ENCODE measurements around the gene TRPM2. TPM values are rescaled to one million over a fixed set of nuclear protein-coding genes. Genes with fewer than 3 reads are reported as not detected.

The TRPM2 gene
- total and polyA plus RNA-seq, 2 donors (not counting 1 experiment from before 2014, with no cell fraction given) = not detected

DNA sequence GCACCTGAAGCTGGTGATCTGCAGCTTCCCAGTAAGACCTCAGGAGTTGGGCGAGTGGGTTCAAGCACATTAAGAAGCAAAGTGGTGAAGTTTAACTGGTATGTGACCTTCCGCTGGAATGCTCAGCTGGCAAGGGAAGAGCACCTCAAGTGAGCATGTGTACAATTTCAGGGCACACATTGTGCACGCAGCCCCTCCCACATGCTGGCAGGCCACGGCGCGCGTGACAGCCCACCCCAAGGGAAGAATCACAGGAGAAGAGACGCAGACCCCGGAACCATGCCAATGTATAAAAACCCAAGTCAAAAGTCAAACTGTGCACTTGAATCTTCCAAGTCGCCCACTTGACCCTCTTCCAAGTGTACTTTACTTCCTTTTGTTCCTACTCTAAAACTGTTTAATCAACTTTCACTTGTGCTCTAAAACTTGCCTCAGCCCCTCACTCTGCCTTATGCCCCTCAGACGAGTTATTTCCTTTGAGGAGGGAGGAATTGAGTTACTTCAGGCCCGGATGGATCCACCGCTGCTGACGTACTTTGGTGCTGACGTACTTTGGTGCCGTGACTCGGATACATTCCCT is 121.9 kb downstream of the TRPM2 start:
- Histone ChIP-seq H2AFZ (ENCODE audit: low read length) (no peak overlapping the region), H3K79me2 (ENCODE audit: control insufficient read depth, insufficient read depth, low read length) (no peaks in the 10 kb centered on the region), H3K27ac (ENCODE audit: insufficient read depth, low read length) (no peak overlapping the region), H3K27me3 (ENCODE audit: control insufficient read depth, insufficient read depth, low read length) (no peaks in the 10 kb centered on the region), H4K20me1 (ENCODE audit: control insufficient read depth, extremely low read depth, insufficient read depth, low read length) (no peaks in the 10 kb centered on the region), H3K36me3 (ENCODE audit: control insufficient read depth, insufficient read depth, low read length) (no peaks in the 10 kb centered on the region), H3K4me3 (replicated peaks in 1 of 4; ENCODE audit: control extremely low read depth in 1 of 4, insufficient read depth in 1 of 4, low read depth in 3 of 4, low read length in 4 of 4) (no peak overlapping the region), H3K4me2 (ENCODE audit: extremely low read depth, insufficient read depth, low read length) (no peak overlapping the region), H3K9ac (ENCODE audit: insufficient read depth, low read length) (no peak overlapping the region), H3K9me3 (ENCODE audit: control insufficient read depth, insufficient read depth, low read depth, low read length) (no peaks in the 10 kb centered on the region), H3K4me1 (ENCODE audit: control insufficient read depth, extremely low read depth, insufficient read depth, low read length) (no peaks in the 10 kb centered on the region)
- TF ChIP-seq CTCF (conservative IDR thresholded peaks at IDR 0.05 in 1 of 2, IDR thresholded peaks at IDR 0.05 in 1 of 2; ENCODE audit: low read depth in 1 of 2, low read length in 2 of 2) (no peak), EZH2 (IDR thresholded peaks at IDR 0.05; ENCODE audit: low read length, missing control alignments) (no peak)
- DNase-seq (ENCODE audit: low read depth in 2 of 2) = no peak

DNA sequence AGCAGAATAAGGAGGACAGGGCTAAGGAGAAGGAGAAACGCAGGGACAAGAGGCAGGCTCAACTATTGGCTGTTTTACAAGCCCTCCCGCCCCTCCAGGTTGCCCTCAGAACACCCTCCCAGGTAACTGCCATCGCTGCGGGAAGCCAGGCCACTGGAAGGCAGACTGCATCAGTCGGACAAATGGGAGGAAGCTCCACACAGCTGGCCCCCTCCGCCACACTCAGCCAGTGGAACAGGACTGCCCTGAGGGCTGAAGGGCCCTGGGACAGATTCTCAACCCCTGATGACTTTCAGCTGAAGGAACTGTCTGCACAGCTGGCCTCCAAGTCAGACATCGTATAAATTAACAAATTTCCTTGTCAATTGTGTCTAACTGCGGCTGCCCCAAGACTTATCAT is 123.7 kb downstream of the TRPM2 start:
- H3K4me1 ChIP-seq (ENCODE audit: control insufficient read depth, extremely low read depth, insufficient read depth, low read length) = no peaks in the 10 kb centered on the region
- no peak overlapping the region for H3K4me3 ChIP-seq (replicated peaks in 1 of 4; ENCODE audit: control extremely low read depth in 1 of 4, insufficient read depth in 1 of 4, low read depth in 3 of 4, low read length in 4 of 4)
- no peaks in the 10 kb centered on the region for H3K36me3 ChIP-seq (ENCODE audit: control insufficient read depth, insufficient read depth, low read length)
- H3K4me2 ChIP-seq (ENCODE audit: extremely low read depth, insufficient read depth, low read length) = no peak overlapping the region
- DNase-seq (ENCODE audit: low read depth in 2 of 2) = no peak
- TF ChIP-seq EZH2 (IDR thresholded peaks at IDR 0.05; ENCODE audit: low read length, missing control alignments) (no peak), CTCF (conservative IDR thresholded peaks at IDR 0.05 in 1 of 2, IDR thresholded peaks at IDR 0.05 in 1 of 2; ENCODE audit: low read depth in 1 of 2, low read length in 2 of 2) (no peak)
- H4K20me1 ChIP-seq (ENCODE audit: control insufficient read depth, extremely low read depth, insufficient read depth, low read length) = no peaks in the 10 kb centered on the region
- H3K27me3 ChIP-seq (ENCODE audit: control insufficient read depth, insufficient read depth, low read length) = no peaks in the 10 kb centered on the region
- H3K27ac ChIP-seq (ENCODE audit: insufficient read depth, low read length) = no peak overlapping the region
- H3K9me3 ChIP-seq (ENCODE audit: control insufficient read depth, insufficient read depth, low read depth, low read length) = no peaks in the 10 kb centered on the region
- H2AFZ ChIP-seq (ENCODE audit: low read length) = no peak overlapping the region
- no peaks in the 10 kb centered on the region for H3K79me2 ChIP-seq (ENCODE audit: control insufficient read depth, insufficient read depth, low read length)
- H3K9ac ChIP-seq (ENCODE audit: insufficient read depth, low read length) = no peak overlapping the region

GRCh38 chr21:44477712-44478111 is 124.3 kb downstream of the TRPM2 start:
- Histone ChIP-seq H3K4me1 (ENCODE audit: control insufficient read depth, extremely low read depth, insufficient read depth, low read length) (no peaks in the 10 kb centered on the region), H3K9ac (ENCODE audit: insufficient read depth, low read length) (no peak overlapping the region), H4K20me1 (ENCODE audit: control insufficient read depth, extremely low read depth, insufficient read depth, low read length) (no peaks in the 10 kb centered on the region), H3K27ac (ENCODE audit: insufficient read depth, low read length) (no peak overlapping the region), H2AFZ (ENCODE audit: low read length) (no peak overlapping the region), H3K4me3 (replicated peaks in 1 of 4; ENCODE audit: control extremely low read depth in 1 of 4, insufficient read depth in 1 of 4, low read depth in 3 of 4, low read length in 4 of 4) (no peak overlapping the region), H3K27me3 (ENCODE audit: control insufficient read depth, insufficient read depth, low read length) (no peaks in the 10 kb centered on the region), H3K36me3 (ENCODE audit: control insufficient read depth, insufficient read depth, low read length) (no peaks in the 10 kb centered on the region), H3K4me2 (ENCODE audit: extremely low read depth, insufficient read depth, low read length) (no peak overlapping the region), H3K79me2 (ENCODE audit: control insufficient read depth, insufficient read depth, low read length) (no peaks in the 10 kb centered on the region), H3K9me3 (ENCODE audit: control insufficient read depth, insufficient read depth, low read depth, low read length) (no peaks in the 10 kb centered on the region)
- TF ChIP-seq EZH2 (IDR thresholded peaks at IDR 0.05; ENCODE audit: low read length, missing control alignments) (no peak), CTCF (conservative IDR thresholded peaks at IDR 0.05 in 1 of 2, IDR thresholded peaks at IDR 0.05 in 1 of 2; ENCODE audit: low read depth in 1 of 2, low read length in 2 of 2) (no peak)
- no peak for DNase-seq (ENCODE audit: low read depth in 2 of 2)
